ENCODE data around the gene RIMKLB.
A peak's percentile ranks its signal among the peaks of the same experiment; 100 is the strongest.
"Not testable (repeated sequence)": the region's sequence is repeated elsewhere in the genome, so short reads cannot be mapped to it uniquely, and the experiment has no call there.

Gene RIMKLB

DNA sequence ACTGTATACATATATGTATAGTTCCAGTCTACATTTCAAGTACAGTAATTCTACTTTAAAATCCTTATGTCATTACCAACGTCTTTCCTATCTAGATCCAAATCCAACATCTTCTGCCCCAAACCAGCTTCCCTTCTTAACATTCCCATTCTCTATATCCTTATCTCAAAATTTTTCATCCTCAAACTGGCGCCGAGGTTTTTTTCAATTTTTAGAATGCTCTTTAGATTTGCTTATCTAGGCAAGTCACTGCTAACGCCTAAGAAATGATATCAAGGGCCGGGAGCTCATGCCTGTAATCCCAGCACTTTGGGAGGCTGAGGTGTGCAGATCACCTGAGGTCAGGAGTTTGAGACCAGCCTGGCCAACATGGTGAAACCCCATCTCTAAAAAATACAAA lies 48.3 kb downstream of the RIMKLB start:
- no peak for TF ChIP-seq CTCF (IDR thresholded peaks at IDR 0.05; ENCODE audit: low read depth, low read length, missing control alignments)
- no peak overlapping the region for H3K4me3 ChIP-seq (ENCODE audit: low read depth, low read length)
- DNase-seq (ENCODE audit: low read depth), result no peak
- in situ Hi-C loops (cut with HindIII; ENCODE audit: low sequenced_read_pairs), result no loop called here

DNA sequence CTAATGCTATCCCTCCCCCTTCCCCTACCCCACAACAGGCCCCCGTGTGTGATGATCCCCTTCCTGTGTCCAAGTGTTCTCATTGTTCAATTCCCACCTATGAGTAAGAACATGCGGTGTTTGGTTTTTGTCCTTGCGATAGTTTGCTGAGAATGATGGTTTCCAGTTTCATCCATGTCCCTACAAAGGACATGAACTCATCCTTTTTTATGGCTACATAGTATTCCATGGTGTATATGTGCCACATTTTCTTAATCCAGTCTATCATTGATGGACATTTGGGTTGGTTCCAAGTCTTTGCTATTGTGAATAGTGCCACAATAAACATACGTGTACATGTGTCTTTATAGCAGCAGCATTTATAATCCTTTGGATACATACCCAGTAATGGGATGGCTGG lies 62.3 kb downstream of the RIMKLB start:
- H3K4me3 ChIP-seq (ENCODE audit: low read depth, low read length); in situ Hi-C loops (cut with HindIII; ENCODE audit: low sequenced_read_pairs); DNase-seq (ENCODE audit: low read depth): not testable (repeated sequence)

GRCh38 chr12:8762701-8763100 lies 64.9 kb downstream of the RIMKLB start:
- in situ Hi-C loops (cut with HindIII; ENCODE audit: low sequenced_read_pairs); H3K4me3 ChIP-seq (ENCODE audit: low read depth, low read length); DNase-seq (ENCODE audit: low read depth): not testable (repeated sequence)

- in situ Hi-C loops (cut with HindIII; ENCODE audit: low sequenced_read_pairs); H3K4me3 ChIP-seq (ENCODE audit: low read depth, low read length); DNase-seq (ENCODE audit: low read depth): not testable (repeated sequence)
Measured at GRCh38 chr12:8766121-8766520, 68.3 kb downstream of the RIMKLB start.

DNA sequence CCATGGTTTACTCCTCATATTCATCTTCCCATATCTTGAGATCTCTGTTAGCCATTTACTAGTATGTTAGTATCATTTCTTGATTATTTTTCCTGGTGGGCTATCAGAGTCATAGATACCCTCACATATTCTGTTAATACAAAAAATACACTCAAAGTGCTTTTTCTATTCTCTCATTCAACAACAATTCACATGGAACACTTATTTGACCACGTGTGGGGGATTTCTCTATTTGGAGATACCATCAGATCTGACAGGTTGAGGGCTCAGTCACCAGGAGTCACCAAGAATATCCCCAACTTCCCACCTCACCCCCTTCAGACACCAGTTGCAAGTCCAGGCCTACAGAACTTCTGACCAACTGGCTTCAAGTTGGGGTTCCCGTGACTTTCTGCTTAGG lies 72.7 kb downstream of the RIMKLB start:
- no peak overlapping the region for H3K4me3 ChIP-seq (ENCODE audit: low read depth, low read length)
- no peak for TF ChIP-seq CTCF (IDR thresholded peaks at IDR 0.05; ENCODE audit: low read depth, low read length, missing control alignments)
- in situ Hi-C loops (cut with HindIII; ENCODE audit: low sequenced_read_pairs), result no loop called here
- DNase-seq (ENCODE audit: low read depth), result no peak

- TF ChIP-seq CTCF (IDR thresholded peaks at IDR 0.05; ENCODE audit: low read depth, low read length, missing control alignments), result peak; percentile 7
- no peak for DNase-seq (ENCODE audit: low read depth)
- no peak overlapping the region for H3K4me3 ChIP-seq (ENCODE audit: low read depth, low read length)
- in situ Hi-C loops (cut with HindIII; ENCODE audit: low sequenced_read_pairs), result no loop called here
Measured at GRCh38 chr12:8771072-8771471, 73.3 kb downstream of the RIMKLB start.

- DNase-seq (ENCODE audit: low read depth), result no peak
- in situ Hi-C loops (cut with HindIII; ENCODE audit: low sequenced_read_pairs), result no loop called here
- no peak overlapping the region for H3K4me3 ChIP-seq (ENCODE audit: low read depth, low read length)
- TF ChIP-seq CTCF (IDR thresholded peaks at IDR 0.05; ENCODE audit: low read depth, low read length, missing control alignments), result no peak
Measured at GRCh38 chr12:8773461-8773860, 75.7 kb downstream of the RIMKLB start.

GRCh38 chr12:8779281-8779680 lies 81.5 kb downstream of the RIMKLB start:
- H3K4me3 ChIP-seq (ENCODE audit: low read depth, low read length), result no peak overlapping the region
- no peak for TF ChIP-seq CTCF (IDR thresholded peaks at IDR 0.05; ENCODE audit: low read depth, low read length, missing control alignments)
- no peak for DNase-seq (ENCODE audit: low read depth)
- in situ Hi-C loops (cut with HindIII; ENCODE audit: low sequenced_read_pairs), result no loop called here

All from astrocyte of the cerebellum (primary cell).